GM12878 (cell line): ENCODE results near the gene KCNIP2. TPM values are rescaled to one million over a fixed set of nuclear protein-coding genes. Genes with fewer than 3 reads are reported as not detected.

Source experiments
- ATAC-seq: fragments of 200-7000 bp; cut with Tn5 transposase; 3 replicates; pipeline ENCODE4 v1.9.1; 2020; ENCODE audit warnings: mild to moderate bottlenecking, moderate library complexity
- BruUV-seq: library from RNA; stranded (reverse); fragments of 400-500 nt; replicated peaks from 2 replicates; lab custom pipeline; 2021; lab: Mats Ljungman, UMichigan
- CTCF ChIA-PET: fragments of 300-600 bp; sonication (Branson Sonifier 250); formaldehyde crosslinking; extraction: SDS; loops from one replicate; lab custom pipeline; 2021; ENCODE audit warnings: inconsistent platforms; lab: Yijun Ruan, JAX
- POLR2A ChIA-PET: fragments of 350-600 bp; formaldehyde crosslinking; extraction: SDS; loops from one replicate; lab custom pipeline; 2021; ENCODE audit warnings: inconsistent platforms; lab: Charles Lee
- RAD21 ChIA-PET: fragments of 300-600 bp; sonication (Branson Sonifier 250); formaldehyde crosslinking; loops from one replicate; lab custom pipeline; 2023; ENCODE audit warnings: antibody characterized with exemption; ENCODE audit not compliant: unreplicated experiment; lab: Charles Lee
- SMC1A ChIA-PET: fragments of 300-600 bp; sonication (Branson Sonifier 250); formaldehyde crosslinking; loops from one replicate; lab custom pipeline; 2023; ENCODE audit not compliant: unreplicated experiment, uncharacterized antibody; lab: Charles Lee
- DNase-seq: peaks from one replicate; pipeline ENCODE4 v3.0.0-alpha.2; 2011; ENCODE audit warnings: low read depth, low spot score
- FAIRE-seq: peaks from 3 replicates; lab custom pipeline; 2011; peaks lifted over from hg19 to GRCh38; lab: Jason Lieb, UNC
- H2AFZ ChIP-seq: 2 replicates; pipeline ENCODE4 v1.6.0; 2011; ENCODE audit warnings: low read depth, low read length, control low read depth; ENCODE audit not compliant: control insufficient read depth
- H3K27ac ChIP-seq: 2 replicates; pipeline ENCODE4 v1.5.1; 2011; ENCODE audit warnings: control low read depth; ENCODE audit not compliant: control insufficient read depth, insufficient read depth
- H3K27me3 ChIP-seq, 2 experiments: replicated peaks in 1 of 2; 2 replicates each; pipeline versions ENCODE4 v1.6.0 to v1.6.1; 2011; ENCODE audit warnings: low read length in 1 of 2; ENCODE audit not compliant: control insufficient read depth in 2 of 2, insufficient read depth in 2 of 2
- H3K36me3 ChIP-seq, 2 experiments: 2 replicates each; pipeline ENCODE4 v1.5.1; 2011; ENCODE audit warnings: low read length in 1 of 2; ENCODE audit not compliant: control insufficient read depth in 2 of 2, insufficient read depth in 2 of 2
- H3K4me1 ChIP-seq: 2 replicates; pipeline ENCODE4 v1.6.1; 2011; ENCODE audit warnings: mild to moderate bottlenecking, low read length, moderate library complexity, mixed read lengths; ENCODE audit not compliant: control insufficient read depth, insufficient read depth
- H3K4me2 ChIP-seq: 2 replicates; pipeline ENCODE4 v1.6.0; 2011; ENCODE audit warnings: control low read depth; ENCODE audit not compliant: control insufficient read depth, insufficient read depth
- H3K4me3 ChIP-seq: fragments of 200-600 bp; sonication (generic); 2 replicates; pipeline ENCODE4 v1.5.1; 2016
- H3K79me2 ChIP-seq: 2 replicates; pipeline ENCODE4 v1.6.0; 2011; ENCODE audit warnings: low read length; ENCODE audit not compliant: control insufficient read depth, insufficient read depth
- H3K9ac ChIP-seq: 2 replicates; pipeline ENCODE4 v1.8.0; 2011; ENCODE audit warnings: low read length, control low read depth, mixed read lengths; ENCODE audit not compliant: control insufficient read depth, insufficient read depth
- H3K9me3 ChIP-seq: replicated peaks from 3 replicates; pipeline ENCODE4 v1.5.1; 2011; ENCODE audit warnings: mild to moderate bottlenecking, low read length; ENCODE audit not compliant: control insufficient read depth, insufficient read depth
- H4K20me1 ChIP-seq: 2 replicates; pipeline ENCODE4 v1.6.0; 2011; ENCODE audit not compliant: control insufficient read depth, insufficient read depth
- BACH1 ChIP-seq: fragments of 450-650 bp; IDR thresholded peaks from 2 replicates; pipeline ENCODE4 v1.6.1; 2017; ENCODE audit warnings: mild to moderate bottlenecking, borderline replicate concordance
- CHD1 ChIP-seq: IDR thresholded peaks from 2 replicates; pipeline ENCODE4 v1.6.1; 2012; ENCODE audit warnings: low read depth, low read length, improper control_type of control experiment
- ESRRA ChIP-seq: IDR thresholded peaks from 2 replicates; pipeline ENCODE4 v1.6.1; 2012; ENCODE audit warnings: mild to moderate bottlenecking, low read length, improper control_type of control experiment
- MEF2B ChIP-seq: fragments of 450-650 bp; IDR thresholded peaks from 2 replicates; pipeline ENCODE4 v1.6.1; 2018; ENCODE audit warnings: mild to moderate bottlenecking, moderate library complexity; ENCODE audit not compliant: partially characterized antibody, poor library complexity, severe bottlenecking
- MYC ChIP-seq: IDR thresholded peaks from 2 replicates; pipeline ENCODE4 v1.6.1; 2011; ENCODE audit warnings: mild to moderate bottlenecking, low read length, moderate library complexity, inconsistent platforms; ENCODE audit not compliant: insufficient read depth, insufficient replicate concordance, insufficient read length, severe bottlenecking
- SMAD1 ChIP-seq: fragments of 450-650 bp; IDR thresholded peaks from 2 replicates; pipeline ENCODE4 v1.6.1; 2018; ENCODE audit warnings: mild to moderate bottlenecking, low read depth; ENCODE audit not compliant: partially characterized antibody
- ZNF217 ChIP-seq: fragments of 450-650 bp; IDR thresholded peaks from 2 replicates; pipeline ENCODE4 v1.6.1; 2017; ENCODE audit warnings: antibody characterized with exemption, mild to moderate bottlenecking
- WGBS: methylation state at CpG from one replicate; pipeline ENCODE4 v1.1.6; 2016; ENCODE audit warnings: low lambda C conversion rate; ENCODE audit not compliant: insufficient replicate concordance, insufficient coverage; ENCODE audit errors: missing lambda C conversion rate; 5-methylcytosine and 5-hydroxymethylcytosine counted together
- in situ Hi-C: fragments of 300-500 bp; cut with MboI; formaldehyde crosslinking; loops from 9 replicates; pipeline ENCODE4 v1.14.3; 2018; ENCODE audit warnings: mixed read lengths
- intact Hi-C: fragments of 100-400 bp; cut with micrococcal nuclease; formaldehyde crosslinking; loops from one replicate; pipeline ENCODE4 v1.14.2; 2022; ENCODE audit not compliant: unreplicated experiment
- polyA plus RNA-seq, 11 experiments: library from polyadenylated mRNA; depleted of rRNA in 4 of 11; unstranded in 6 of 11; stranded (reverse) in 5 of 11; fragments of >200 nt; fragmentation: Nextera tagmentation in 4 of 11; fragmentation: Illumina TruSeq in 1 of 11; extraction: Ambion mirVana in 4 of 11; extraction: Trizol in 1 of 11; gene quantifications; 1 replicate in 1 of 11; 2 replicates in 10 of 11; pipeline versions ENCODE4 v1.2.1 to v1.2.3, GENCODE V29; 2011 to 2016; ENCODE audit warnings: inconsistent platforms in 2 of 11, missing spikeins in 2 of 11, low read depth in 1 of 11
- total RNA-seq, 4 experiments: library from RNA; depleted of rRNA in 3 of 4; stranded (reverse); fragments of >200 nt in 3 of 4; fragmentation: Illumina TruSeq in 1 of 4; extraction: Trizol in 1 of 4; gene quantifications; 2 replicates each; pipeline versions ENCODE4 v1.2.1 to v1.2.3, GENCODE V29; 2013 to 2021
- TF ChIP-seq, protein P1 (sequence below): fragments of 450-650 bp; conservative IDR thresholded peaks from 2 replicates; pipeline ENCODE4 v1.6.1; 2017; ENCODE audit warnings: mild to moderate bottlenecking, moderate library complexity

The KCNIP2 gene
- total and polyA plus RNA-seq, 10 of the 15 experiments (the other 5 are each of a cell fraction or from before 2014, with no cell fraction given) = 0.46 to 4.3 (median 1.7) TPM

DNA sequence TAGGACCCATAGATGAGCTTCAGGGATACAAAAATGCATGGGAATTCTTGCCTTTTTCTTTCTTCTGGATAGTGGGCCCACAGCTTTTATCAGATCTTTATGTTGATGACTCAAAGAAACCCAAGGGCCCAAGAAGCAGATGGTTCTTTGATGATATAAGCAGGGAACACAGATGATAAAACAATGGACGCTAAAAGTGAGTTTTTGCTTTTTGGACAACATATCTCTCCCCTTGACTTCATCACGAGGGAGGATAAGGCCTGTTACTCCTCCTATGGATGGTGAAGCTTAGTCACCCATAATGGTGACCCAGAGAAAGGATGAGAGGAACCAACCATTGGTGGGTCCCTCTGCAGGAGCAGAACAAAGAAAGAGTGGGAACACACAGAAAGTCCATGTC is 18.9 kb downstream of the KCNIP2 start:
- no TSS peak for BruUV-seq
- ATAC-seq (no peak), DNase-seq (no peak), FAIRE-seq (no peak)
- no peak overlapping the region for H2AFZ ChIP-seq
- no peaks in the 10 kb centered on the region for H4K20me1 ChIP-seq
- ChIA-PET SMC1A (no interaction called here), CTCF (interaction anchor here (1.4 kb wide), 1 partner anchor 186 kb away, joined by 3 read pairs; no protein-coding TSS in a partner anchor), RAD21 (interaction anchor here (0.6 kb wide), 1 partner anchor 66 kb away, joined by 4 read pairs; no protein-coding TSS in a partner anchor), POLR2A (interaction anchor here (0.6 to 0.7 kb wide), 2 partner anchors 15 to 150 kb away, joined by 4 read pairs; no protein-coding TSS in a partner anchor)
- H3K27ac ChIP-seq = no peak overlapping the region
- peaks cover 0 to 4% of the 10 kb centered on the region in 2 experiments; a peak in 1 of 4 replicates for H3K36me3 ChIP-seq
- intact Hi-C loops = no loop called here
- no peak overlapping the region for H3K9ac ChIP-seq
- H3K79me2 ChIP-seq = peaks cover 2% of the 10 kb centered on the region
- no peaks in the 10 kb centered on the region for H3K27me3 ChIP-seq
- in situ Hi-C loops = no loop called here
- no peak for TF ChIP-seq SMAD1
- TF ChIP-seq ESRRA = no peak
- TF ChIP-seq ZNF217 = no peak
- TF ChIP-seq, protein P1, sequence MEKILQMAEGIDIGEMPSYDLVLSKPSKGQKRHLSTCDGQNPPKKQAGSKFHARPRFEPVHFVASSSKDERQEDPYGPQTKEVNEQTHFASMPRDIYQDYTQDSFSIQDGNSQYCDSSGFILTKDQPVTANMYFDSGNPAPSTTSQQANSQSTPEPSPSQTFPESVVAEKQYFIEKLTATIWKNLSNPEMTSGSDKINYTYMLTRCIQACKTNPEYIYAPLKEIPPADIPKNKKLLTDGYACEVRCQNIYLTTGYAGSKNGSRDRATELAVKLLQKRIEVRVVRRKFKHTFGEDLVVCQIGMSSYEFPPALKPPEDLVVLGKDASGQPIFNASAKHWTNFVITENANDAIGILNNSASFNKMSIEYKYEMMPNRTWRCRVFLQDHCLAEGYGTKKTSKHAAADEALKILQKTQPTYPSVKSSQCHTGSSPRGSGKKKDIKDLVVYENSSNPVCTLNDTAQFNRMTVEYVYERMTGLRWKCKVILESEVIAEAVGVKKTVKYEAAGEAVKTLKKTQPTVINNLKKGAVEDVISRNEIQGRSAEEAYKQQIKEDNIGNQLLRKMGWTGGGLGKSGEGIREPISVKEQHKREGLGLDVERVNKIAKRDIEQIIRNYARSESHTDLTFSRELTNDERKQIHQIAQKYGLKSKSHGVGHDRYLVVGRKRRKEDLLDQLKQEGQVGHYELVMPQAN = no peak
- TF ChIP-seq MEF2B = no peak
- no peak for TF ChIP-seq MYC
- TF ChIP-seq CHD1 = no peak
- TF ChIP-seq BACH1 = no peak
- H3K4me1 ChIP-seq = peaks cover 1% of the 10 kb centered on the region
- no peak overlapping the region for H3K4me2 ChIP-seq
- WGBS = 48% methylated on average over 2 of the region's 2 CpGs
- no peaks in the 10 kb centered on the region for H3K9me3 ChIP-seq
- H3K4me3 ChIP-seq = no peak overlapping the region
